HepG2 (cell line): ENCODE data around the gene ZFP69. TPM values are rescaled to one million over a fixed set of nuclear protein-coding genes. Genes with fewer than 3 reads are reported as not detected.
A peak's percentile ranks its signal among the peaks of the same experiment; 100 is the strongest.

ENCODE experiments used
- CENPX ChIP-seq: sonication (generic); formaldehyde crosslinking; IDR thresholded peaks from 2 replicates; pipeline ENCODE4 v1.9.0; 2021; ENCODE audit warnings: mild to moderate bottlenecking, missing genetic modification reagents, moderate library complexity
- GFI1 ChIP-seq: sonication (generic); formaldehyde crosslinking; IDR thresholded peaks from 2 replicates; pipeline ENCODE4 v1.5.0; 2020; ENCODE audit warnings: missing genetic modification reagents, mild to moderate bottlenecking, borderline replicate concordance
- HNRNPK ChIP-seq: fragments of 200-400 bp; formaldehyde crosslinking; IDR thresholded peaks from 2 replicates; pipeline ENCODE4 v1.6.1; 2018; ENCODE audit warnings: low read length, low read depth, moderate library complexity, mild to moderate bottlenecking; ENCODE audit not compliant: poor library complexity, severe bottlenecking
- KIAA2018 ChIP-seq: sonication (generic); formaldehyde crosslinking; IDR thresholded peaks from 2 replicates; pipeline ENCODE4 v1.5.0; 2020; ENCODE audit warnings: mild to moderate bottlenecking, missing genetic modification reagents, borderline replicate concordance
- PCBP1 ChIP-seq: fragments of 200-400 bp; formaldehyde crosslinking; IDR thresholded peaks from 2 replicates; pipeline ENCODE4 v1.6.1; 2017; ENCODE audit warnings: mild to moderate bottlenecking, low read depth, low read length, borderline replicate concordance
- RNF219 ChIP-seq: sonication (generic); formaldehyde crosslinking; IDR thresholded peaks from 2 replicates; pipeline ENCODE4 v1.5.0; 2020; ENCODE audit warnings: mild to moderate bottlenecking, missing genetic modification reagents
- ZBTB4 ChIP-seq: sonication (generic); formaldehyde crosslinking; IDR thresholded peaks from 2 replicates; pipeline ENCODE4 v1.4.0; 2020; ENCODE audit warnings: missing genetic modification reagents, mild to moderate bottlenecking, borderline replicate concordance
- ZNF143 ChIP-seq: sonication (generic); formaldehyde crosslinking; IDR thresholded peaks from 2 replicates; pipeline ENCODE4 v1.4.0; 2020; ENCODE audit warnings: missing genetic modification reagents
- ZNF503 ChIP-seq: sonication (generic); formaldehyde crosslinking; IDR thresholded peaks from 2 replicates; pipeline ENCODE4 v1.4.0; 2020; ENCODE audit warnings: missing genetic modification reagents
- ZNF605 ChIP-seq: sonication (generic); formaldehyde crosslinking; IDR thresholded peaks from 2 replicates; pipeline ENCODE4 v1.8.0; 2022; ENCODE audit warnings: mild to moderate bottlenecking, missing genetic modification reagents
- ZNF629 ChIP-seq: sonication (generic); formaldehyde crosslinking; conservative IDR thresholded peaks from 2 replicates; pipeline ENCODE4 v1.5.0; 2020; ENCODE audit warnings: missing genetic modification reagents
- polyA plus RNA-seq, 8 experiments: library from polyadenylated mRNA; depleted of rRNA in 3 of 8; stranded (reverse) in 7 of 8; unstranded in 1 of 8; fragments of >200 nt; fragmentation: Illumina TruSeq in 4 of 8; extraction: Trizol in 4 of 8; gene quantifications; 2 replicates each; pipeline versions ENCODE4 v1.2.1 to v1.2.3, GENCODE V29; 2011 to 2016; ENCODE audit warnings: low read depth in 4 of 8, missing spikeins in 1 of 8, mixed read lengths in 1 of 8; ENCODE audit not compliant: insufficient read depth in 1 of 8
- total RNA-seq, 5 experiments: library from RNA; depleted of rRNA; stranded (reverse); fragments of >200 nt; fragmentation: Illumina TruSeq; extraction: Trizol; gene quantifications; 2 replicates each; pipeline ENCODE4 v1.2.3, GENCODE V29; 2016; ENCODE audit warnings: low read depth in 1 of 5

ZFP69 gene
- total and polyA plus RNA-seq, 2 of the 13 experiments (the other 11 are each of a cell fraction or from before 2014, with no cell fraction given), result 2.6 to 5.6 TPM

GRCh38 chr1:40508375-40509341 is 31.6 kb downstream of the ZFP69 start, which contains the start of gene EXO5 (continued):
- TF ChIP-seq ZBTB4 (CRISPR knock-in tag) (peak; percentile 18; the same call in 1 of the 2 replicates), ZNF629 (CRISPR knock-in tag) (0 out of 2 replicates have a peak, but pooled peaks have one; percentile 34), ZNF605 (CRISPR knock-in tag) (peak; percentile 85), KIAA2018 (CRISPR knock-in tag) (no peak), HNRNPK (no peak), PCBP1 (no peak), ZNF503 (peak; percentile 79), GFI1 (CRISPR knock-in tag) (no peak), RNF219 (CRISPR knock-in tag) (0 out of 2 replicates have a peak, but pooled peaks have one; percentile 70), ZNF143 (peak; percentile 95), CENPX (CRISPR knock-in tag) (no peak)
